Esophagus muscularis mucosa (tissue), 4 donors: Measurements from ENCODE around the gene UPK3BL1. TPM values are rescaled to one million over a fixed set of nuclear protein-coding genes. Genes with fewer than 3 reads are reported as not detected.
"Not testable (repeated sequence)": the region's sequence is repeated elsewhere in the genome, so short reads cannot be mapped to it uniquely, and the experiment has no call there.

Experiments
- DNase-seq: peaks from one replicate; pipeline ENCODE4 v3.0.0-alpha.2; 2017; ENCODE audit errors: extremely low spot score
- H3K27ac ChIP-seq, 4 donors: fragments of 200-600 bp; sonication (generic); replicated peaks in 1 of 4; 1 replicate in 3 of 4; 2 replicates in 1 of 4; pipeline ENCODE4 v1.5.1; 2016 to 2019; ENCODE audit warnings: mild to moderate bottlenecking in 1 of 4
- H3K27me3 ChIP-seq, 4 donors: fragments of 200-600 bp; sonication (generic); one replicate each; pipeline versions ENCODE4 v1.5.1 to v1.6.0; 2016 to 2019
- H3K36me3 ChIP-seq, 4 donors: fragments of 200-600 bp; sonication (generic); one replicate each; pipeline ENCODE4 v1.5.1; 2016 to 2019
- H3K4me1 ChIP-seq, 4 donors: fragments of 200-600 bp; sonication (generic); one replicate each; pipeline ENCODE4 v1.5.1; 2016 to 2019
- H3K4me3 ChIP-seq, 4 donors: fragments of 200-600 bp; sonication (generic); 1 replicate in 2 of 4; 2 replicates in 2 of 4; pipeline ENCODE4 v1.5.1; 2016 to 2019; ENCODE audit warnings: mild to moderate bottlenecking in 4 of 4, moderate library complexity in 1 of 4
- H3K9me3 ChIP-seq, 4 donors: fragments of 200-600 bp; sonication (generic); 1 replicate in 3 of 4; 2 replicates in 1 of 4; pipeline ENCODE4 v1.5.1; 2016 to 2019
- POLR2AphosphoS5 ChIP-seq, 2 donors: sonication (generic); formaldehyde crosslinking; IDR thresholded peaks; one replicate each; pipeline ENCODE4 v1.6.1; 2017; ENCODE audit warnings: antibody characterized with exemption in 2 of 2
- WGBS: methylation state at CpG from one replicate; pipeline ENCODE4 v1.1.5; 2018; 5-methylcytosine and 5-hydroxymethylcytosine counted together
- intact Hi-C: fragments of 100-400 bp; cut with DNase I; formaldehyde crosslinking; loops from one replicate; pipeline ENCODE4 v1.15.1; 2023
- total RNA-seq, 4 donors: library from RNA; depleted of rRNA; stranded (reverse); fragments of >200 nt; gene quantifications; one replicate each; pipeline versions ENCODE4 v1.1.0 to v1.2.1, GENCODE V29; 2016

Gene UPK3BL1
- total RNA-seq, 4 donors from 2014 or later: 15.9 to 36.4 (median 18.6) TPM

- H3K4me1 ChIP-seq, intact Hi-C loops, H3K9me3 ChIP-seq, H3K36me3 ChIP-seq, H3K27me3 ChIP-seq, DNase-seq: not testable (repeated sequence)
- peak in 1 of 2 donors; percentile 61 for TF ChIP-seq POLR2AphosphoS5 (IDR thresholded peaks at IDR 0.05)
- no CpG with 5 or more reads among the region's 63 CpGs for WGBS
- Histone ChIP-seq H3K4me3 (peak within 1 kb of the TSS; percentile 46 to 60 (median 49)), H3K27ac (peak within 1 kb of the TSS in 3 of 4 donors; percentile 52 to 64 (median 54))
Observed at GRCh38 chr7:102671166-102671955, 28.8 kb upstream of the UPK3BL1 start, which contains the start of gene POLR2J2. TSS of gene POLR2J2 (minus strand) at chr7:102671663. CDS start at chr7:102671601, 62 bp downstream.

- WGBS: no CpG with 5 or more reads among the region's 14 CpGs
- intact Hi-C loops, H3K4me3 ChIP-seq, H3K27me3 ChIP-seq, H3K36me3 ChIP-seq, H3K27ac ChIP-seq, DNase-seq, H3K4me1 ChIP-seq, H3K9me3 ChIP-seq: not testable (repeated sequence)
Observed at GRCh38 chr7:102667523-102667922, 24.9 kb upstream of the UPK3BL1 start.

DNA sequence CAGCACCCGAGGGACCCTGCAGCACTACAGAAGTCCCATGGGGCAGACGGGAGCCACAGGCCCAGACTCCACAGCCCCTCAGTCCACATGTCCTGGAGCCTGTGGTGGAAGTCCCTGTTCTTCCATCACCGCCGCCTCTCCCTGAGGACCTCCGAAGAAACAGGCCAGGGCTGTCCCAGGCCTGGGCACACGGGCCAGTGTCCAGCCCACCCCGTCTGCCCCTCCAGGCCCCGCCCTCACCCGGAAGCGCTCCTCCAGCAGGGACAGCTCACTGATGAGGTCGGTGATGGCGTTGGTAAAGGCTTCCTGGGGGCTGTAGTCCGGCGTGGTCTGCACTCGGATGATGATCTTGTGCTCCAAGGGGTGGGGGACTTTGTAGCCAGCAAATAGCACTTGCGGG lies 24.3 kb upstream of the UPK3BL1 start:
- H3K27ac ChIP-seq, H3K9me3 ChIP-seq, H3K36me3 ChIP-seq, intact Hi-C loops, H3K27me3 ChIP-seq, DNase-seq, H3K4me1 ChIP-seq, H3K4me3 ChIP-seq: not testable (repeated sequence)
- no CpG with 5 or more reads among the region's 16 CpGs for WGBS

DNA sequence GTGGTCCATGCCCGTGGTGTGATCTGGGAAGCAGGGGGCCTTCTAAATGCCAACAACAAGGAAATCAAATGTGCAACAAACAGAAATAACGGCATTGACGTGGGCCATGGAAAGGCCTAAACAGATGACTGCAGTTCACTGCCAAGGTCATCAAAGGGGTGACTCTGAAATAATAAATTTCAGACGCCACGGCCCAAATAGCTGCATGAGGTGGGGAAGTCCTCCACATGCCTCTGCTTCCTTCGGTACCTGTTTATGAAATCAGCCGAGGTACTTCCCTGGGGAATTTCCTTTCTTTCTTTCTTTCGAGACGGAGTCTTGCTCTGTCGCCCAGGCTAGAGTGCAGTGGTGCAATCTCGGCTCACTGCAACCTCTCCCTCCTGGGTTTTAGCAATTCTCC lies 22.2 kb upstream of the UPK3BL1 start:
- WGBS: no CpG with 5 or more reads among the region's 11 CpGs
- H3K4me3 ChIP-seq, H3K27ac ChIP-seq, H3K9me3 ChIP-seq, intact Hi-C loops, H3K27me3 ChIP-seq, H3K36me3 ChIP-seq, H3K4me1 ChIP-seq, DNase-seq: not testable (repeated sequence)

DNA sequence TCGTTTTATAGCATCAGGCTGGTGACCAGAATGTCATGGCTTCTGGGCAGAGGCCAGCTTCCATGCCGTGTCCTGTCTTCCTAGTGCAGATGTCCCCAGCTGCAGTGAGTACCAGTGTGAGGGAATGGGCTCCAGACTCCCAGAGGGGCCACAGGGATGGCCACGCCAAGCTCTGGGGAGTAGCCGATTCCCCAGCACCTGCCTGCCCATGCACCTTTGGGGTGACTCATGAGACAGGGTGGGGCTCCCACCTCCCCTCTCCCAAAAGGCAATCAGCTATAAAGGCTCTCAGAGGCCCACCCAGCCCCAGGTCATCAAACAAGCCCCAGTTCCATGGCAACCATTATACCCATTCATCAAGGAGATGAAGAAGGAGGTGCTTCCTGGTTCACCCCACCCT lies 7.3 kb upstream of the UPK3BL1 start, which contains the start of gene SPDYE2B:
Gene SPDYE2B (plus strand): TSS at position 396 of the 400 bp plus-strand sequence. CDS start 2,030 bp downstream, outside the sequence.
- H3K36me3 ChIP-seq, intact Hi-C loops, H3K9me3 ChIP-seq, H3K4me3 ChIP-seq, DNase-seq, H3K27ac ChIP-seq, H3K27me3 ChIP-seq, H3K4me1 ChIP-seq: not testable (repeated sequence)
- no CpG with 5 or more reads among the region's 4 CpGs for WGBS

DNA sequence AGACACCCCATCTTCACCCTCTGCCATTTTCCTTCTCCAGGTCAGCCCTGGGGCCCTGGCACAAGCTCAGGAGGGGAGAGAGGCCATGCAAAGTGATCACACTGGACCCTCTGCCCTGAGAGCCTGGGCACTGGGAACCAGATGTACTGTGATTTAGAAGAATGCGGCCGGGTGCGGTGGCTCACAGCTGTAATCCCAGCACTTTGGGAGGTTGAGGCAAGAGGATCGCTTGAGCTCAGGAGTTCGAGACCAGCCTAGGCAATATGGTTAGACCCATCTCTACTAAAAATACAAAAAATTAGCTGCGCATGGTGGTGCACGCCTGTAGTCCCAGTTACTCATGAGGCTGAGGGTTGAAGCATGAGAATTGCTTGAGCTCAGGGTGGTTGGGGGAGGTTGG lies 5.2 kb upstream of the UPK3BL1 start:
- intact Hi-C loops, H3K27me3 ChIP-seq, DNase-seq, H3K9me3 ChIP-seq, H3K27ac ChIP-seq, H3K4me3 ChIP-seq, H3K36me3 ChIP-seq, H3K4me1 ChIP-seq: not testable (repeated sequence)
- WGBS: 92% methylated on average over 7 of the region's 7 CpGs

DNA sequence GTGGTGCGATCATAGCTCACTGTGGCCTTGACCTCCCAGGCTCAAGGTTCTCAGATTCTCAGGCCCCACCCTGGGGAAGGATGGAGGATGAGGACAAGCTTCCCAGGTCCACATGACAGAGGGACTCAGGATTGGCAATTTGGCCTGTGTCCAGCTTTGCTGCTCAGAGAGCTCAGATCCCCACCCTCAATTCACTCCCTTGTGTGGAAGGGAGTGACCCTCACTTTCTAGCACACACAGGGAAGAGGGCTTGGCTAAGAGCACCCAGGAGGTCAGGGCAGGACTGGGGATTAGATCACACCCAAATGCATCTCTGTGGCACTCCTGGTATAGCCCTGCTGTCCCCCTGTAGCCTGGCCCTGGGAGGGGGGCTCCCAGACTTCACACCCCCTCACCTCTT lies 813 bp upstream of the UPK3BL1 start:
- WGBS: no CpG with 5 or more reads among the region's 1 CpG
- H3K9me3 ChIP-seq, H3K27me3 ChIP-seq, H3K4me1 ChIP-seq, H3K36me3 ChIP-seq, H3K27ac ChIP-seq, H3K4me3 ChIP-seq, intact Hi-C loops, DNase-seq: not testable (repeated sequence)

DNA sequence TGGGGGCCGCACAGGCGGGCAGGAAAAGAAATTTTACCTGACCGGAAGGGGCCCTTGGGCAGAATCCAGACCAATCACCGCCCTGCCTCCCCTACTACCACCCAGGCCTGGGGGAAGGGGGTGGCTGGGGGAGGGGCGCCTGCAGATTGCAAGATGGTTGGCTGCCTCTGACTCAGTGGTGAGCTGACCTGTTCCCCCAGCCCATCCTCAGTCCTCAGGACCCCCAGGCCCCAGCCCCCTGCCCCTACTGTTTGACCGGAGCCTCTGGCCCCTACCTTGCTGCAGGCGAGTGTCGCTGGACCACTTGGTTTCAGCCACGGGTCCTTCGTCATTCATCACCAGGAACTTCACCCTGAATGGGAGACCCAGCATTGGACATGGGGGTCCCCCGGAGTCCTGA lies 3.7 kb downstream of the UPK3BL1 start:
- H3K27ac ChIP-seq, H3K4me3 ChIP-seq, H3K27me3 ChIP-seq, intact Hi-C loops, DNase-seq, H3K9me3 ChIP-seq, H3K4me1 ChIP-seq: not testable (repeated sequence)
- H3K36me3 ChIP-seq: peaks cover 0 to 14% (median 0%) of the 10 kb centered on the region in 4 donors
- 94% methylated on average over 6 of the region's 11 CpGs for WGBS

- H3K4me3 ChIP-seq, DNase-seq, H3K27me3 ChIP-seq, H3K27ac ChIP-seq, intact Hi-C loops, H3K4me1 ChIP-seq, H3K9me3 ChIP-seq: not testable (repeated sequence)
- 84% methylated on average over 8 of the region's 13 CpGs for WGBS
- H3K36me3 ChIP-seq: peaks cover 0 to 14% (median 0%) of the 10 kb centered on the region in 4 donors
Observed at GRCh38 chr7:102636956-102637355, 5.6 kb downstream of the UPK3BL1 start.

DNA sequence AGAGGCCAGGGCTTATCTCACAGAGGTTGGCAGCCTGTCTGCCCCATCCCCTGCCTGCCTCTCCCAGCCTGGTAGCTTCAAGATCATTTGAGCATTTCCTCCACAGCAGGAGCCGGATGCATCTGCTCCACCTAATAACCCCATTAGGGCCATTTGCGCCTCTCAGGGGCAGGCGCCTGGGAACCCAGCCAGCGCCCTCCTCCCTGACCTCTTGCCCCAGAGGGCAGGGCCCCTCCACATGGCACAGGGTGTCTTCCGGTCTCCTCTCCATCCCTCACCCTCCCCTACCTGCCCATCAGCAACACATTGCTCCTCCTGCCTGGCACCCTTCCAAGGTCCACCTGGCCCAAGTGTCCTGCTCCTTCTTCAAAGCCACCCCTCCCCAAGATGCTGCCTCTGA lies 7.2 kb downstream of the UPK3BL1 start:
- intact Hi-C loops, H3K9me3 ChIP-seq, H3K4me1 ChIP-seq, H3K27me3 ChIP-seq, DNase-seq, H3K27ac ChIP-seq, H3K4me3 ChIP-seq: not testable (repeated sequence)
- no CpG with 5 or more reads among the region's 5 CpGs for WGBS
- peaks cover 0 to 14% (median 0%) of the 10 kb centered on the region in 4 donors for H3K36me3 ChIP-seq

GRCh38 chr7:102634299-102634698 lies 8.3 kb downstream of the UPK3BL1 start:
- H3K27ac ChIP-seq, intact Hi-C loops, H3K4me3 ChIP-seq, H3K4me1 ChIP-seq, H3K27me3 ChIP-seq, DNase-seq, H3K9me3 ChIP-seq: not testable (repeated sequence)
- WGBS: 83% methylated on average over 2 of the region's 6 CpGs
- peaks cover 0 to 14% (median 0%) of the 10 kb centered on the region in 4 donors for H3K36me3 ChIP-seq

DNA sequence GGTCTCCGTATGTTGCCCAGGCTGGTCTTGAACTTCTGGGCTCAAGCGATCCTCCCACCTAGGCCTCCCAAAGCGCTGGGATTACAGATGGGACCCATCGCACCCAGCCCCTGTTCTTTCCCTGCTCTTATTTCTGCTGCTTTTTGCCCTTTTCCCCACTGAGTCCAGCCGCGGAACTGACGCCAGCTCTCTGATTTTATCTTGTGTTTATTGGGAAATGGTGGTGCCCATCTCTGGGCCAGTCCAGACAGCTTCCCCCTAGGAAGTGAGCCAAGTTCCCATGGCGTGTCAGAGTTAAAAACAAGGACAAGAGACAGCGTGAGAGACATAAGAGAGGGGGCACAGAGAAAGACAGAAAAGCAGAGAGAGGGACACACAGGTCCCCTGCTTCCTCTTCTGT lies 12.0 kb downstream of the UPK3BL1 start:
- H3K27me3 ChIP-seq, H3K9me3 ChIP-seq, intact Hi-C loops, H3K27ac ChIP-seq, H3K4me1 ChIP-seq, H3K4me3 ChIP-seq, H3K36me3 ChIP-seq, DNase-seq: not testable (repeated sequence)
- 60% methylated on average over 6 of the region's 9 CpGs for WGBS
